HCT116 (cell line): ENCODE measurements around the gene ANXA5.

Experiments
- CBX3 ChIP-seq: IDR thresholded peaks from 2 replicates; pipeline ENCODE4 v1.6.1; 2012; ENCODE audit warnings: low read depth
- FOSL1 ChIP-seq: IDR thresholded peaks from 2 replicates; pipeline ENCODE4 v1.6.1; 2012; ENCODE audit warnings: low read depth
- JUND ChIP-seq: IDR thresholded peaks from 2 replicates; pipeline ENCODE4 v1.6.1; 2012
- POLR2A ChIP-seq: IDR thresholded peaks from 2 replicates; pipeline ENCODE4 v1.7.0; 2011; ENCODE audit warnings: borderline replicate concordance; ENCODE audit not compliant: insufficient read depth, insufficient read length; ENCODE audit errors: extremely low read depth
- POLR2AphosphoS5 ChIP-seq: IDR thresholded peaks from 2 replicates; pipeline ENCODE4 v1.6.1; 2011; ENCODE audit warnings: mild to moderate bottlenecking, low read depth, low read length, moderate library complexity
- YY1 ChIP-seq: IDR thresholded peaks from 2 replicates; pipeline ENCODE4 v1.6.1; 2011; ENCODE audit warnings: low read length, low read depth, moderate library complexity, mild to moderate bottlenecking; ENCODE audit not compliant: insufficient replicate concordance; ENCODE audit errors: extremely low read depth
- ZNF274 ChIP-seq: fragments of 200-500 bp; sonication (Bioruptor generic); IDR thresholded peaks from 2 replicates; pipeline ENCODE4 v1.6.1; 2014; ENCODE audit warnings: mild to moderate bottlenecking, low read depth, low read length, inconsistent platforms
- TF ChIP-seq, protein P1 (sequence below), 3 experiments: fragments of 200-600 bp in 1 of 3; sonication (generic) in 1 of 3; IDR thresholded peaks in 2 of 3; conservative IDR thresholded peaks in 1 of 3; 2 replicates each; pipeline ENCODE4 v1.5.1; 2012 to 2017; ENCODE audit warnings: low read depth in 2 of 3, low read length in 2 of 3, antibody characterized with exemption in 1 of 3, borderline replicate concordance in 1 of 3, control low read depth in 1 of 3, mild to moderate bottlenecking in 1 of 3, mixed read lengths in 1 of 3, mixed run types in 1 of 3, moderate library complexity in 1 of 3; ENCODE audit not compliant: insufficient read depth in 1 of 3
- TF ChIP-seq, protein P2 (sequence below): IDR thresholded peaks from 2 replicates; pipeline ENCODE4 v1.6.1; 2012

DNA sequence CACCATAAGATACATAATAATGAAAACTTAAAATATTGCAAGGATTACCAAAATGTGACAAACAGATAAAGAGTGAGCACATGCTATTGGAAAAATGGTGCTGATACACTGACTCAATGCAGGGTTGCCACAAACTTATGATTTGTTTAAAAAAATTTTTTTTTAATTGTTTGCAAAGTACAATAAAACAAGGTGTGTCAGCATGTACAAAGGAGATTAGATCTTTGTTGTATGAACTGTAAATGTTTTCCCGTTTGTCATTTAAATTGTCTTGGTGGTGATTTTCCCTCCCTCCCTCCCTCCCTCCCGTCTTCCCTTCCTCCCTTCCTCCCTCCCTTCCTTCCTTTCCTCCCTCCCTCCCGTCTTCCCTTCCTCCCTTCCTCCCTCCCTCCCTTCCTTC is 31.4 kb downstream of the ANXA5 start:
- TF ChIP-seq, protein P1, sequence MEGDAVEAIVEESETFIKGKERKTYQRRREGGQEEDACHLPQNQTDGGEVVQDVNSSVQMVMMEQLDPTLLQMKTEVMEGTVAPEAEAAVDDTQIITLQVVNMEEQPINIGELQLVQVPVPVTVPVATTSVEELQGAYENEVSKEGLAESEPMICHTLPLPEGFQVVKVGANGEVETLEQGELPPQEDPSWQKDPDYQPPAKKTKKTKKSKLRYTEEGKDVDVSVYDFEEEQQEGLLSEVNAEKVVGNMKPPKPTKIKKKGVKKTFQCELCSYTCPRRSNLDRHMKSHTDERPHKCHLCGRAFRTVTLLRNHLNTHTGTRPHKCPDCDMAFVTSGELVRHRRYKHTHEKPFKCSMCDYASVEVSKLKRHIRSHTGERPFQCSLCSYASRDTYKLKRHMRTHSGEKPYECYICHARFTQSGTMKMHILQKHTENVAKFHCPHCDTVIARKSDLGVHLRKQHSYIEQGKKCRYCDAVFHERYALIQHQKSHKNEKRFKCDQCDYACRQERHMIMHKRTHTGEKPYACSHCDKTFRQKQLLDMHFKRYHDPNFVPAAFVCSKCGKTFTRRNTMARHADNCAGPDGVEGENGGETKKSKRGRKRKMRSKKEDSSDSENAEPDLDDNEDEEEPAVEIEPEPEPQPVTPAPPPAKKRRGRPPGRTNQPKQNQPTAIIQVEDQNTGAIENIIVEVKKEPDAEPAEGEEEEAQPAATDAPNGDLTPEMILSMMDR (IDR thresholded peaks at IDR 0.05 in 2 of 3, conservative IDR thresholded peaks at IDR 0.05 in 1 of 3; ENCODE audit: borderline replicate concordance in 1 of 3, insufficient read depth in 1 of 3, low read depth in 2 of 3, low read length in 2 of 3): no peak
- TF ChIP-seq FOSL1 (no peak), POLR2AphosphoS5 (no peak), ZNF274 (no peak), CBX3 (no peak), JUND (no peak), YY1 (no peak), POLR2A (no peak)
- TF ChIP-seq, protein P2, sequence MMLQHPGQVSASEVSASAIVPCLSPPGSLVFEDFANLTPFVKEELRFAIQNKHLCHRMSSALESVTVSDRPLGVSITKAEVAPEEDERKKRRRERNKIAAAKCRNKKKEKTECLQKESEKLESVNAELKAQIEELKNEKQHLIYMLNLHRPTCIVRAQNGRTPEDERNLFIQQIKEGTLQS: no peak
